Lower leg skin (tissue), 4 donors: Measurements from ENCODE around the gene PDGFRA. TPM values are rescaled to one million over a fixed set of nuclear protein-coding genes. Genes with fewer than 3 reads are reported as not detected.

Source experiments
- DNase-seq, 2 donors: peaks; one replicate each; pipeline ENCODE4 v3.0.0-alpha.2; 2019; ENCODE audit warnings: low spot score in 2 of 2
- H3K4me3 ChIP-seq: fragments of 200-600 bp; sonication (generic); 2 replicates; pipeline ENCODE4 v1.5.1; 2017; ENCODE audit warnings: mild to moderate bottlenecking, low read depth; ENCODE audit not compliant: poor library complexity, severe bottlenecking
- POLR2A ChIP-seq, 2 donors: fragments of 450-650 bp; IDR thresholded peaks; one replicate each; pipeline ENCODE4 v1.6.1; 2016 to 2017; ENCODE audit warnings: antibody characterized with exemption in 2 of 2, mild to moderate bottlenecking in 1 of 2, moderate library complexity in 1 of 2
- WGBS, 2 donors: methylation state at CpG; one replicate each; pipeline ENCODE4 v1.1.5; 2018; 5-methylcytosine and 5-hydroxymethylcytosine counted together
- intact Hi-C: fragments of 100-400 bp; cut with DNase I; formaldehyde crosslinking; loops from one replicate; pipeline ENCODE4 v1.15.0; 2023; ENCODE audit warnings: low total_unique reads
- total RNA-seq, 4 donors: library from RNA; depleted of rRNA; stranded (reverse); fragments of >200 nt; gene quantifications; one replicate each; pipeline ENCODE4 v1.1.0, GENCODE V29; 2016
- TF ChIP-seq, protein P1 (sequence below), 3 donors: fragments of 450-650 bp; IDR thresholded peaks; one replicate each; pipeline ENCODE4 v1.5.1; 2016; ENCODE audit warnings: antibody characterized with exemption in 3 of 3, mild to moderate bottlenecking in 3 of 3, moderate library complexity in 2 of 3

PDGFRA gene
- total RNA-seq, 4 donors from 2014 or later, result 14.9 to 44.4 (median 22.3) TPM

DNA sequence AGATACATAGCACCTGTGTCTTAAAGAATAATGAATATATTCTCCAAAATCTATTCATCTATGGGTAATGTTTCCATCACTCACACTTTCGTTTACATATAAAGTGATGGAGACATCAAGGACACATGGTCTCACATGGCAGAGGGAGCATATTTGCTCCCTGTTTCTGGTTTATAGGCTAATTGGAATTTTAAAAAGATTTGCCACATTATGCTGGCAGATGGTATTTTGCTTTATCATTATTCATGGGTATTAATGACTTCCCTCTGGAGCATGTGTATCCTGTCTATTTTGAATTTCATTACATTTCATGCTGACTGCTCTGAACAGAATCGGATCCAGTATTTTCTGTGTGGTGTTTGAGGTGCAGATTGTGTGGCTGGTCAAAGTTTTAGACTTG is 79.0 kb downstream of the PDGFRA start:
- 60 to 64% methylated on average over 2 of the region's 2 CpGs for WGBS, 2 donors
- TF ChIP-seq, protein P1, sequence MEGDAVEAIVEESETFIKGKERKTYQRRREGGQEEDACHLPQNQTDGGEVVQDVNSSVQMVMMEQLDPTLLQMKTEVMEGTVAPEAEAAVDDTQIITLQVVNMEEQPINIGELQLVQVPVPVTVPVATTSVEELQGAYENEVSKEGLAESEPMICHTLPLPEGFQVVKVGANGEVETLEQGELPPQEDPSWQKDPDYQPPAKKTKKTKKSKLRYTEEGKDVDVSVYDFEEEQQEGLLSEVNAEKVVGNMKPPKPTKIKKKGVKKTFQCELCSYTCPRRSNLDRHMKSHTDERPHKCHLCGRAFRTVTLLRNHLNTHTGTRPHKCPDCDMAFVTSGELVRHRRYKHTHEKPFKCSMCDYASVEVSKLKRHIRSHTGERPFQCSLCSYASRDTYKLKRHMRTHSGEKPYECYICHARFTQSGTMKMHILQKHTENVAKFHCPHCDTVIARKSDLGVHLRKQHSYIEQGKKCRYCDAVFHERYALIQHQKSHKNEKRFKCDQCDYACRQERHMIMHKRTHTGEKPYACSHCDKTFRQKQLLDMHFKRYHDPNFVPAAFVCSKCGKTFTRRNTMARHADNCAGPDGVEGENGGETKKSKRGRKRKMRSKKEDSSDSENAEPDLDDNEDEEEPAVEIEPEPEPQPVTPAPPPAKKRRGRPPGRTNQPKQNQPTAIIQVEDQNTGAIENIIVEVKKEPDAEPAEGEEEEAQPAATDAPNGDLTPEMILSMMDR (IDR thresholded peaks at IDR 0.05), result no peak
- no peak for TF ChIP-seq POLR2A (IDR thresholded peaks at IDR 0.05)
- intact Hi-C loops, result no loop called here
- no peak overlapping the region for H3K4me3 ChIP-seq
- DNase-seq, result no peak

DNA sequence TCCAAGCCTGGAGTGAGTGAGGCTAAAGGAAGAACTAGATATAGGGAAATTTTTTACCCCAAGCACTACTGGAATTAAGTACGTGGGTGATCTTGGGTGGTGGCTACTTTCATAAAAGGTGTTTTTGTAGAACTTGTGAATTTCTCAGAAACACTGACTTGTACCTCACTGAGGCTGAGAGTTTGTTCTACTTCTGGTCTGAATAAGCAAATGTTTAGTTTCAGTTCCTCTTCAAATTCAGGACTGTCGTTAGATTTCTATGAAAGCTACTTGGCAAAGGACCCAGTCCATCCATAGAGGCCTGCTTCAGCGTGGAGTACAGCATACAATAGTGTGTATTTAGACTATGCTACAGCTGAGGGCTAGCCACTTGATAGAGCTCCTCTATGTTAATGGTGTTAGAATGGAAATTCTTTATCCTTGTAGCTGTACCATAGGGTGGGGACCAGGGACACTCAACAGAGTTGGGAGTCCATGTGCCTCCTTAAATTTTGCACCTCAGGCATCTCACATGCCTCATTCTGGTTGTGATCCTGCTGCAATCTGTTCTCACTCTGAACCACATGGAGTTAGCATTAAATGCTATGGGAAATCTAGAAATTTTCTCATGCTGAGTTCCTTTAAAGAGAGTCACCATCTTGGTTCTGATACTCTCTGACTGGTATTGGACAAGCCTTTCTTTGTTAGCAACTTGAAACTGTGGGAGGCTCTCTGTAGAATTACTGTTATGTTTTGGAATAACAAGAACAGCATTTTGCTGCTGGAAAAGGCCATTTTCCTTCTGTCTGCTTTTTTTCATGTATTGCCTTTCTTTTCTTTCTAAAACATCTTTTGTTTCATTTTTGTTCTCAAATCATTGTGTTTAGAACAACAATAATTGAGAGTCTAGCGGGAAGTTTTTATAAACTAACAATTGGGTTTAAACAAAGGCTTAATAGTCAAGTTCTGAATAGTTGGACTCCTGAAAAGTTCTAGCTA is 86.8 kb downstream of the PDGFRA start:
- TF ChIP-seq, protein P1 (IDR thresholded peaks at IDR 0.05), result no peak
- no peak for TF ChIP-seq POLR2A (IDR thresholded peaks at IDR 0.05)
- no peak for DNase-seq
- no peak overlapping the region for H3K4me3 ChIP-seq
- WGBS, 2 donors, result 65 to 70% methylated on average over 4 of the region's 4 CpGs
- intact Hi-C loops, result loop anchor here (10.0 kb wide), 1 partner anchor 649 kb away; no protein-coding TSS in a partner anchor

- 87 to 91% methylated on average over 2 of the region's 2 CpGs for WGBS, 2 donors
- no peak for TF ChIP-seq POLR2A (IDR thresholded peaks at IDR 0.05)
- TF ChIP-seq, protein P1 (IDR thresholded peaks at IDR 0.05), result no peak
- intact Hi-C loops, result loop anchor here (10.0 kb wide), 1 partner anchor 647 kb away; no protein-coding TSS in a partner anchor
- H3K4me3 ChIP-seq, result no peak overlapping the region
- no peak for DNase-seq
Measured at GRCh38 chr4:54317690-54318089, 88.6 kb downstream of the PDGFRA start.

DNA sequence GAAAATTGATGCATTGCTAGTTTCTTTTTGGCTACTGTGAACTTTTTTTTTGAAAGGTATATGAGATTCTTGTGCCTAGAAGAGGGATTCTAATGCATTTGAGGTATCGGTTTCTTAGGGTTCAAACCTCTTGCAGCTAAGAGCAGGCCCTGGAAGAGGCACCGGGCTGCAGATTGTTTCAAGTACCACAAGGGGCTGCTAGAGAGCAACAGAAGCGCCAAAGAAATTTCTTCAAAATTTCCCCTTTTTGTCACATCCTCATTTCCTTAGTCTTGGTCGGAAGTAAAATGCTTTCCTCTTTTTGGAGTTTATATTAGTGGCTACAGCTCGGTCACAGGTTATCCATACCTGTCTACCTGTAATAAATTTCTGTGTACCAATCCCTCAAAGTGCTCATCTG is 89.8 kb downstream of the PDGFRA start:
- intact Hi-C loops, result loop anchor here (10.0 kb wide), 1 partner anchor 646 kb away; no protein-coding TSS in a partner anchor
- TF ChIP-seq, protein P1 (IDR thresholded peaks at IDR 0.05), result no peak
- no peak for TF ChIP-seq POLR2A (IDR thresholded peaks at IDR 0.05)
- no peak for DNase-seq
- H3K4me3 ChIP-seq, result no peak overlapping the region
- WGBS, 2 donors, result 36 to 53% methylated on average over 5 of the region's 5 CpGs

GRCh38 chr4:54320826-54321685 is 92.0 kb downstream of the PDGFRA start:
- DNase-seq, result no peak
- intact Hi-C loops, result no loop called here
- TF ChIP-seq POLR2A (IDR thresholded peaks at IDR 0.05), result no peak
- WGBS, 2 donors, result 60 to 61% methylated on average over 7 of the region's 7 CpGs
- H3K4me3 ChIP-seq, result no peak overlapping the region
